OCI-LY3 (cell line): ENCODE data around the gene TNFRSF14.

Source experiments
- EZH2phosphoT487 ChIP-seq: fragments of 200-600 bp; shearing (Covaris generic); IDR thresholded peaks from 2 replicates; pipeline ENCODE4 v1.6.1; 2018; ENCODE audit warnings: antibody characterized with exemption, mixed run types, low read depth
- TF ChIP-seq, protein P1 (sequence below): fragments of 200-600, 300-600 bp; sonication (generic); IDR thresholded peaks from 2 replicates; pipeline ENCODE4 v1.5.1; 2014; ENCODE audit warnings: antibody characterized with exemption, low read length, low read depth

DNA sequence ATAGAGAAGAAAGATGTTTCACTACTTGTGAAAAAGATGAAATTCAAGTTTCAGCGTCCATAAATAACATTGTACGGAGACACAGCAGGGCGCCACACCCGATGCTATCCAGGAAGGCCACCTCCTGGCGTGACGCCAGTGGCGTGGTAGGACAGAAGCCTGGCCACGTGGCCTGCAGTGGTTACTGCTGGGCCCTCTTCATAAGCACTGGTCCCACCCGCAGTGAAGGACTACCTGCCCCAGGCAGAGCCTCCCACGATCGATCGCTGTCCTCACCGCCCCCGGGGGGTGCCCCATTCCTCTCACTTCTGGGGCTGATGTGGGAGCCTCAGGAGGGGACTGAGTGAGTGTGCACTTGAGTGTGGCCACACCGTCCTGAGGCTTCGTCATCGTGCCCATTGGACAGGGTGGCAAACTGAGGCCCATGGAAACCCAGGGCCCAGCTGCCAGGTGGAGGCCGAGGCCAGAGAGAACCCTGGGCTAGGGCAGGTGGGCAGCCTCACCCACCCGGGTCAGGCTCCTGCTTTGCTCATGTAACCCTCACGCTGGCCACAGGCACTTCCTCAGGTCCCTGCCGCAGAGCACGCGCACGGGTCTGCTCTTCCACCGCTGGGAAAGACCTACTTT is 14.4 kb upstream of the TNFRSF14 start:
- TF ChIP-seq, protein P1, sequence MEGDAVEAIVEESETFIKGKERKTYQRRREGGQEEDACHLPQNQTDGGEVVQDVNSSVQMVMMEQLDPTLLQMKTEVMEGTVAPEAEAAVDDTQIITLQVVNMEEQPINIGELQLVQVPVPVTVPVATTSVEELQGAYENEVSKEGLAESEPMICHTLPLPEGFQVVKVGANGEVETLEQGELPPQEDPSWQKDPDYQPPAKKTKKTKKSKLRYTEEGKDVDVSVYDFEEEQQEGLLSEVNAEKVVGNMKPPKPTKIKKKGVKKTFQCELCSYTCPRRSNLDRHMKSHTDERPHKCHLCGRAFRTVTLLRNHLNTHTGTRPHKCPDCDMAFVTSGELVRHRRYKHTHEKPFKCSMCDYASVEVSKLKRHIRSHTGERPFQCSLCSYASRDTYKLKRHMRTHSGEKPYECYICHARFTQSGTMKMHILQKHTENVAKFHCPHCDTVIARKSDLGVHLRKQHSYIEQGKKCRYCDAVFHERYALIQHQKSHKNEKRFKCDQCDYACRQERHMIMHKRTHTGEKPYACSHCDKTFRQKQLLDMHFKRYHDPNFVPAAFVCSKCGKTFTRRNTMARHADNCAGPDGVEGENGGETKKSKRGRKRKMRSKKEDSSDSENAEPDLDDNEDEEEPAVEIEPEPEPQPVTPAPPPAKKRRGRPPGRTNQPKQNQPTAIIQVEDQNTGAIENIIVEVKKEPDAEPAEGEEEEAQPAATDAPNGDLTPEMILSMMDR: no peak
- no peak for TF ChIP-seq EZH2phosphoT487
